HG03060 (cell line): Measurements from ENCODE around the gene DUX4.
"Not testable (repeated sequence)": the region's sequence is repeated elsewhere in the genome, so short reads cannot be mapped to it uniquely, and the experiment has no call there.

Experiments
- ATAC-seq: cut with Tn5 transposase; IDR thresholded peaks from one replicate; pipeline ENCODE4 v1.9.1; 2021; ENCODE audit warnings: low read depth, moderate number of reproducible peaks; ENCODE audit not compliant: unreplicated experiment

The DUX4 gene

GRCh38 chr4:190173428-190173827 is at the start of gene DUX4:
Gene DUX4 (plus strand): TSS chr4:190173774. CDS start chr4:190173774, 0 bp downstream.
- not testable (repeated sequence) for ATAC-seq

GRCh38 chr4:190175436-190175835 is 1.9 kb downstream of the DUX4 start:
- ATAC-seq = not testable (repeated sequence)

GRCh38 chr4:190177727-190178605 is 4.4 kb downstream of the DUX4 start:
- ATAC-seq = not testable (repeated sequence)

GRCh38 chr4:190178606-190178990 is 5.0 kb downstream of the DUX4 start:
- not testable (repeated sequence) for ATAC-seq

GRCh38 chr4:190179030-190179739 is 5.6 kb downstream of the DUX4 start:
- not testable (repeated sequence) for ATAC-seq

- ATAC-seq = not testable (repeated sequence)
Observed at GRCh38 chr4:190179740-190180094, 6.1 kb downstream of the DUX4 start.

GRCh38 chr4:190180947-190181346 is 7.4 kb downstream of the DUX4 start:
- ATAC-seq = not testable (repeated sequence)

GRCh38 chr4:190181481-190182100 is 8.0 kb downstream of the DUX4 start:
- not testable (repeated sequence) for ATAC-seq

- not testable (repeated sequence) for ATAC-seq
Observed at GRCh38 chr4:190203510-190203909, 29.9 kb downstream of the DUX4 start.
